HCT116 (cell line): ENCODE measurements around the gene MYH13. TPM values are rescaled to one million over a fixed set of nuclear protein-coding genes. Genes with fewer than 3 reads are reported as not detected.

Experiments used
- ATAC-seq: fragments of 200-7000 bp; cut with Tn5 transposase; 2 replicates; pipeline ENCODE4 v1.9.1; 2020; ENCODE audit warnings: mild to moderate bottlenecking, moderate library complexity
- BruUV-seq: library from RNA; stranded (reverse); fragments of 400-500 nt; replicated peaks from 2 replicates; lab custom pipeline; 2021; lab: Mats Ljungman, UMichigan
- CTCF ChIA-PET: fragments of 300-600 bp; sonication (Branson Sonifier 250); formaldehyde crosslinking; loops from one replicate; lab custom pipeline; 2021; ENCODE audit warnings: antibody characterized with exemption; lab: Charles Lee
- POLR2A ChIA-PET: fragments of 300-600, 350-600 bp; sonication (Branson Sonifier 250); formaldehyde crosslinking; loops from one replicate; lab custom pipeline; 2021; ENCODE audit warnings: antibody characterized with exemption; lab: Charles Lee
- RAD21 ChIA-PET, 2 experiments: fragments of 300-600 bp; sonication (Branson Sonifier 250); formaldehyde crosslinking; loops; one replicate each; lab custom pipeline; 2023; ENCODE audit warnings: low total read pairs in 2 of 2; ENCODE audit not compliant: uncharacterized antibody in 2 of 2, unreplicated experiment in 2 of 2, low non-redundant PET in 1 of 2; lab: Charles Lee
- DNase-seq: peaks from one replicate; pipeline ENCODE4 v3.0.0-alpha.2; 2010; ENCODE audit warnings: low read depth, low spot score
- H2AFZ ChIP-seq: fragments of 200-600 bp; shearing (Covaris generic), sonication (generic); 2 replicates; pipeline ENCODE4 v1.6.1; 2017; ENCODE audit warnings: low read depth, mixed run types, mixed read lengths, antibody characterized with exemption, low read length; ENCODE audit not compliant: poor library complexity, severe bottlenecking
- H3K27ac ChIP-seq: 2 replicates; pipeline ENCODE4 v1.5.1; 2012; ENCODE audit warnings: low read depth, low read length
- H3K27me3 ChIP-seq: fragments of 200-600 bp; sonication (generic); 2 replicates; pipeline ENCODE4 v1.6.1; 2016; ENCODE audit warnings: mixed run types, low read length, mixed read lengths; ENCODE audit not compliant: insufficient read depth
- H3K36me3 ChIP-seq, 2 experiments: fragments of 200-500 bp in 1 of 2; fragments of 200-600 bp in 1 of 2; sonication (Bioruptor generic) in 1 of 2; sonication (generic) in 1 of 2; 2 replicates each; pipeline versions ENCODE4 v1.5.1 to v1.6.1; 2014 to 2016; ENCODE audit warnings: low read length in 2 of 2, inconsistent platforms in 1 of 2, mixed read lengths in 1 of 2, mixed run types in 1 of 2; ENCODE audit not compliant: insufficient read depth in 2 of 2, control insufficient read depth in 1 of 2
- H3K4me1 ChIP-seq, 2 experiments: fragments of 200-600 bp in 1 of 2; sonication (generic) in 1 of 2; 2 replicates each; pipeline versions ENCODE4 v1.5.1 to v1.6.1; 2012 to 2017; ENCODE audit warnings: low read length in 2 of 2, inconsistent platforms in 1 of 2, mild to moderate bottlenecking in 1 of 2, mixed read lengths in 1 of 2, mixed run types in 1 of 2, moderate library complexity in 1 of 2; ENCODE audit not compliant: insufficient read depth in 2 of 2, control insufficient read depth in 1 of 2
- H3K4me2 ChIP-seq: fragments of 200-600 bp; sonication (generic); 2 replicates; pipeline ENCODE4 v1.6.1; 2017; ENCODE audit warnings: mixed run types, low read length, mixed read lengths
- H3K4me3 ChIP-seq, 2 experiments: fragments of 200-600 bp in 1 of 2; sonication (generic) in 1 of 2; replicated peaks in 1 of 2; 2 replicates each; pipeline ENCODE4 v1.5.1; 2011 to 2016; ENCODE audit warnings: low read length in 2 of 2, control low read depth in 1 of 2, low read depth in 1 of 2, mild to moderate bottlenecking in 1 of 2, mixed read lengths in 1 of 2, mixed run types in 1 of 2
- H3K79me2 ChIP-seq: fragments of 200-600 bp; sonication (generic); 2 replicates; pipeline ENCODE4 v1.6.1; 2017; ENCODE audit warnings: mild to moderate bottlenecking, mixed run types, low read length, moderate library complexity, mixed read lengths; ENCODE audit not compliant: insufficient read depth
- H3K9ac ChIP-seq: fragments of 200-600 bp; sonication (generic); 2 replicates; pipeline ENCODE4 v1.6.1; 2016; ENCODE audit warnings: low read length, mixed read lengths
- H3K9me2 ChIP-seq: fragments of 200-600 bp; sonication (generic), shearing (Covaris generic); 2 replicates; pipeline ENCODE4 v1.6.1; 2017; ENCODE audit warnings: mixed run types, mild to moderate bottlenecking, moderate library complexity; ENCODE audit not compliant: insufficient read depth
- H3K9me3 ChIP-seq, 2 experiments: fragments of 200-500 bp in 1 of 2; fragments of 200-600 bp in 1 of 2; sonication (Bioruptor generic) in 1 of 2; sonication (generic) in 1 of 2; 2 replicates each; pipeline ENCODE4 v1.6.1; 2014 to 2017; ENCODE audit warnings: low read length in 2 of 2, mixed read lengths in 2 of 2, inconsistent platforms in 1 of 2, low read depth in 1 of 2, mild to moderate bottlenecking in 1 of 2, mixed run types in 1 of 2, moderate library complexity in 1 of 2; ENCODE audit not compliant: control insufficient read depth in 1 of 2, insufficient read depth in 1 of 2
- H4K20me1 ChIP-seq: fragments of 200-600 bp; sonication (generic), shearing (Covaris generic); 2 replicates; pipeline ENCODE4 v1.6.1; 2017; ENCODE audit warnings: mixed run types, mild to moderate bottlenecking, moderate library complexity; ENCODE audit not compliant: insufficient read depth
- CBX3 ChIP-seq: IDR thresholded peaks from 2 replicates; pipeline ENCODE4 v1.6.1; 2012; ENCODE audit warnings: low read depth
- CEBPB ChIP-seq: IDR thresholded peaks from 2 replicates; pipeline ENCODE4 v1.6.1; 2012; ENCODE audit warnings: low read depth
- ELF1 ChIP-seq: IDR thresholded peaks from 2 replicates; pipeline ENCODE4 v1.6.1; 2012; ENCODE audit warnings: low read depth, borderline replicate concordance
- EZH2 ChIP-seq: fragments of 200-600 bp; sonication (generic); IDR thresholded peaks from 2 replicates; pipeline ENCODE4 v1.6.1; 2017; ENCODE audit warnings: antibody characterized with exemption, mixed run types
- FOSL1 ChIP-seq: IDR thresholded peaks from 2 replicates; pipeline ENCODE4 v1.6.1; 2012; ENCODE audit warnings: low read depth
- POLR2AphosphoS5 ChIP-seq: IDR thresholded peaks from 2 replicates; pipeline ENCODE4 v1.6.1; 2011; ENCODE audit warnings: mild to moderate bottlenecking, low read depth, low read length, moderate library complexity
- SIN3A ChIP-seq: IDR thresholded peaks from 2 replicates; pipeline ENCODE4 v1.6.1; 2012; ENCODE audit warnings: low read depth
- SP1 ChIP-seq: IDR thresholded peaks from 2 replicates; pipeline ENCODE4 v1.6.1; 2012; ENCODE audit warnings: low read depth
- TCF7L2 ChIP-seq: IDR thresholded peaks from 2 replicates; pipeline ENCODE4 v1.7.0; 2011; ENCODE audit warnings: borderline replicate concordance, inconsistent platforms; ENCODE audit not compliant: insufficient read depth, insufficient read length; ENCODE audit errors: extremely low read depth
- YY1 ChIP-seq: IDR thresholded peaks from 2 replicates; pipeline ENCODE4 v1.6.1; 2011; ENCODE audit warnings: low read length, low read depth, moderate library complexity, mild to moderate bottlenecking; ENCODE audit not compliant: insufficient replicate concordance; ENCODE audit errors: extremely low read depth
- ZFX ChIP-seq: fragments of 450-650 bp; IDR thresholded peaks from 2 replicates; pipeline ENCODE4 v1.6.1; 2017
- intact Hi-C: fragments of 100-400 bp; cut with micrococcal nuclease; formaldehyde crosslinking; loops from 2 replicates; pipeline ENCODE4 v1.10.0; 2022
- total RNA-seq: library from RNA; stranded (reverse); gene quantifications from one replicate; pipeline ENCODE4 v1.2.1, GENCODE V29; 2021; ENCODE audit not compliant: unreplicated experiment
- TF ChIP-seq, protein P1 (sequence below): IDR thresholded peaks from 2 replicates; pipeline ENCODE4 v1.6.1; 2012; ENCODE audit warnings: low read depth

MYH13 gene
- total RNA-seq, 1 experiment from 2014 or later, result not detected

GRCh38 chr17:10394201-10394887 lies 21.5 kb upstream of the MYH13 start:
- H3K27ac ChIP-seq, result no peak overlapping the region
- ChIA-PET CTCF (no interaction called here), RAD21 (no interaction called here), POLR2A (no interaction called here)
- TF ChIP-seq SP1 (no peak), FOSL1 (no peak), POLR2AphosphoS5 (no peak), YY1 (no peak), ELF1 (no peak), EZH2 (no peak), ZFX (no peak), SIN3A (no peak), CEBPB (no peak), TCF7L2 (no peak), CBX3 (no peak)
- TF ChIP-seq, protein P1, sequence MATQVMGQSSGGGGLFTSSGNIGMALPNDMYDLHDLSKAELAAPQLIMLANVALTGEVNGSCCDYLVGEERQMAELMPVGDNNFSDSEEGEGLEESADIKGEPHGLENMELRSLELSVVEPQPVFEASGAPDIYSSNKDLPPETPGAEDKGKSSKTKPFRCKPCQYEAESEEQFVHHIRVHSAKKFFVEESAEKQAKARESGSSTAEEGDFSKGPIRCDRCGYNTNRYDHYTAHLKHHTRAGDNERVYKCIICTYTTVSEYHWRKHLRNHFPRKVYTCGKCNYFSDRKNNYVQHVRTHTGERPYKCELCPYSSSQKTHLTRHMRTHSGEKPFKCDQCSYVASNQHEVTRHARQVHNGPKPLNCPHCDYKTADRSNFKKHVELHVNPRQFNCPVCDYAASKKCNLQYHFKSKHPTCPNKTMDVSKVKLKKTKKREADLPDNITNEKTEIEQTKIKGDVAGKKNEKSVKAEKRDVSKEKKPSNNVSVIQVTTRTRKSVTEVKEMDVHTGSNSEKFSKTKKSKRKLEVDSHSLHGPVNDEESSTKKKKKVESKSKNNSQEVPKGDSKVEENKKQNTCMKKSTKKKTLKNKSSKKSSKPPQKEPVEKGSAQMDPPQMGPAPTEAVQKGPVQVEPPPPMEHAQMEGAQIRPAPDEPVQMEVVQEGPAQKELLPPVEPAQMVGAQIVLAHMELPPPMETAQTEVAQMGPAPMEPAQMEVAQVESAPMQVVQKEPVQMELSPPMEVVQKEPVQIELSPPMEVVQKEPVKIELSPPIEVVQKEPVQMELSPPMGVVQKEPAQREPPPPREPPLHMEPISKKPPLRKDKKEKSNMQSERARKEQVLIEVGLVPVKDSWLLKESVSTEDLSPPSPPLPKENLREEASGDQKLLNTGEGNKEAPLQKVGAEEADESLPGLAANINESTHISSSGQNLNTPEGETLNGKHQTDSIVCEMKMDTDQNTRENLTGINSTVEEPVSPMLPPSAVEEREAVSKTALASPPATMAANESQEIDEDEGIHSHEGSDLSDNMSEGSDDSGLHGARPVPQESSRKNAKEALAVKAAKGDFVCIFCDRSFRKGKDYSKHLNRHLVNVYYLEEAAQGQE, result no peak
- no peaks in the 10 kb centered on the region for H3K36me3 ChIP-seq
- no peaks in the 10 kb centered on the region; the same call in 1 of the 2 replicates for H4K20me1 ChIP-seq
- no peak overlapping the region for H3K4me3 ChIP-seq
- ATAC-seq, result no peak
- no peak overlapping the region for H3K9ac ChIP-seq
- no peak overlapping the region for H3K4me2 ChIP-seq
- BruUV-seq, result no TSS peak
- no peak overlapping the region for H2AFZ ChIP-seq
- intact Hi-C loops, result no loop called here
- no peak for DNase-seq
- H3K9me2 ChIP-seq, result no peaks in the 10 kb centered on the region
- H3K79me2 ChIP-seq, result no peaks in the 10 kb centered on the region
- no peaks in the 10 kb centered on the region for H3K4me1 ChIP-seq
- peaks cover 4% of the 10 kb centered on the region for H3K27me3 ChIP-seq
- no peaks in the 10 kb centered on the region for H3K9me3 ChIP-seq
